ENCODE data around the gene DIAPH2.
A peak's percentile ranks its signal among the peaks of the same experiment; 100 is the strongest.

DIAPH2 gene

GRCh38 chrX:97380200-97380599 lies 695.6 kb downstream of the DIAPH2 start:
- no peak for TF ChIP-seq ZNF70 (CRISPR knock-in tag; IDR thresholded peaks at IDR 0.05)
- TF ChIP-seq PATZ1 (CRISPR knock-in tag; IDR thresholded peaks at IDR 0.05; ENCODE audit: borderline replicate concordance): no peak
- TF ChIP-seq CREB5 (CRISPR knock-in tag; IDR thresholded peaks at IDR 0.05; ENCODE audit: low read depth): no peak
- TF ChIP-seq ISL1 (CRISPR knock-in tag; IDR thresholded peaks at IDR 0.05): peak; percentile 43; the same call in 1 of the 2 replicates
- TF ChIP-seq ZFP30 (CRISPR knock-in tag; IDR thresholded peaks at IDR 0.05): no peak
- ATAC-seq: no peak

- TF ChIP-seq CREB5 (CRISPR knock-in tag; IDR thresholded peaks at IDR 0.05; ENCODE audit: low read depth) (no peak), ISL1 (CRISPR knock-in tag; IDR thresholded peaks at IDR 0.05) (no peak), GLIS3 (CRISPR knock-in tag; IDR thresholded peaks at IDR 0.05) (no peak), RARB (CRISPR knock-in tag; IDR thresholded peaks at IDR 0.05) (no peak), ZNF70 (CRISPR knock-in tag; IDR thresholded peaks at IDR 0.05) (no peak), ZNF565 (CRISPR knock-in tag; conservative IDR thresholded peaks at IDR 0.05; ENCODE audit: low read depth) (no peak), ZFP3 (CRISPR knock-in tag; IDR thresholded peaks at IDR 0.05) (no peak), ARNTL (CRISPR knock-in tag; IDR thresholded peaks at IDR 0.05; ENCODE audit: borderline replicate concordance, low read depth) (no peak), PPARA (CRISPR knock-in tag; IDR thresholded peaks at IDR 0.05; ENCODE audit: borderline replicate concordance) (no peak), PATZ1 (CRISPR knock-in tag; IDR thresholded peaks at IDR 0.05; ENCODE audit: borderline replicate concordance) (no peak), TSHZ2 (CRISPR knock-in tag; IDR thresholded peaks at IDR 0.05) (no peak)
- no peak for ATAC-seq
Observed at GRCh38 chrX:97384685-97385084, 700.0 kb downstream of the DIAPH2 start.

GRCh38 chrX:97387004-97387403 lies 702.4 kb downstream of the DIAPH2 start:
- TF ChIP-seq ZNF565 (CRISPR knock-in tag; conservative IDR thresholded peaks at IDR 0.05; ENCODE audit: low read depth): no peak
- no peak for TF ChIP-seq ESRRG (CRISPR knock-in tag; IDR thresholded peaks at IDR 0.05)
- no peak for TF ChIP-seq TCF4 (CRISPR knock-in tag; IDR thresholded peaks at IDR 0.05; ENCODE audit: borderline replicate concordance)
- no peak for TF ChIP-seq CREB5 (CRISPR knock-in tag; IDR thresholded peaks at IDR 0.05; ENCODE audit: low read depth)
- no peak for TF ChIP-seq RARB (CRISPR knock-in tag; IDR thresholded peaks at IDR 0.05)
- no peak for TF ChIP-seq ZNF8 (CRISPR knock-in tag; IDR thresholded peaks at IDR 0.05)
- TF ChIP-seq ARNTL (CRISPR knock-in tag; IDR thresholded peaks at IDR 0.05; ENCODE audit: borderline replicate concordance, low read depth): no peak
- no peak for TF ChIP-seq ZFP3 (CRISPR knock-in tag; IDR thresholded peaks at IDR 0.05)
- no peak for TF ChIP-seq OSR1 (CRISPR knock-in tag; IDR thresholded peaks at IDR 0.05)
- no peak for TF ChIP-seq CSDC2 (CRISPR knock-in tag; IDR thresholded peaks at IDR 0.05)
- no peak for TF ChIP-seq ZC3H10 (CRISPR knock-in tag; IDR thresholded peaks at IDR 0.05)
- TF ChIP-seq TSHZ2 (CRISPR knock-in tag; IDR thresholded peaks at IDR 0.05): no peak
- TF ChIP-seq ZFP30 (CRISPR knock-in tag; IDR thresholded peaks at IDR 0.05): no peak

More at GRCh38 chrX:97387004-97387403, 702.4 kb downstream of the DIAPH2 start:
- no peak for ATAC-seq
